Measurements from ENCODE around the gene ADD2. TPM values are rescaled to one million over a fixed set of nuclear protein-coding genes. Genes with fewer than 3 reads are reported as not detected.

ADD2 gene
- total RNA-seq, 4 donors from 2014 or later, result 0.40 to 1.9 (median 1.1) TPM

DNA sequence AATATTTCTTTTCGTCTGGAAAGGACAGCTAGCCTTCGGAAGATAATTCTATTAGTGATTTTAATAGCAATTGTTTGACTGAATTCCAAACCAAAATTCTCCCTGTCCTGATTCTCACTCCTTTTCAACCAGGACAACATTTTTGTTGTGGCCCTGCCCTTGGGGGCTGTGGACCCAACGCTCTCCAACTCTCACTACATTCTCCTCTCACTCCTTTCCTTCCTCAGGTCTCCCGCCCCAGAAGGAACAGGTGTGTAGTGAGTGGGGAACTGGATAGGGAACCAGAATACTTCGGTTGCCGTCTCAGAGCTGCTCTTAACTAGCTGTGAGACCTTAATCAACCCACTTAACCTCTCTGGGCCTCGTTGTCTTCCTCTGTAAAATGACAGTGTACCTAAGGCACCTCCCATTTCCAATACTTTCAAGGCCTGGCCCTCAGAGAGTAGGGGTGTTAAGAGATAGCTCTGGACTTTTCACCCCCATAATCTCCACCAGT lies 638 bp upstream of the ADD2 start:
- H3K27me3 ChIP-seq, result peaks cover 99% of the 10 kb centered on the region
- DNase-seq, result no peak
- H3K9me3 ChIP-seq, result no peaks in the 10 kb centered on the region
- H3K4me1 ChIP-seq, result peaks cover 3 to 15% (median 13%) of the 10 kb centered on the region in 4 donors
- no peak overlapping the region for H3K4me3 ChIP-seq
- H3K27ac ChIP-seq, result no peak overlapping the region
- 63 to 80% methylated on average over 3 to 7 of the region's 7 CpGs for WGBS, 2 donors (ENCODE audit: low coverage in 1 of 2)
- no peak for TF ChIP-seq POLR2A (IDR thresholded peaks at IDR 0.05)
- TF ChIP-seq, protein P1, sequence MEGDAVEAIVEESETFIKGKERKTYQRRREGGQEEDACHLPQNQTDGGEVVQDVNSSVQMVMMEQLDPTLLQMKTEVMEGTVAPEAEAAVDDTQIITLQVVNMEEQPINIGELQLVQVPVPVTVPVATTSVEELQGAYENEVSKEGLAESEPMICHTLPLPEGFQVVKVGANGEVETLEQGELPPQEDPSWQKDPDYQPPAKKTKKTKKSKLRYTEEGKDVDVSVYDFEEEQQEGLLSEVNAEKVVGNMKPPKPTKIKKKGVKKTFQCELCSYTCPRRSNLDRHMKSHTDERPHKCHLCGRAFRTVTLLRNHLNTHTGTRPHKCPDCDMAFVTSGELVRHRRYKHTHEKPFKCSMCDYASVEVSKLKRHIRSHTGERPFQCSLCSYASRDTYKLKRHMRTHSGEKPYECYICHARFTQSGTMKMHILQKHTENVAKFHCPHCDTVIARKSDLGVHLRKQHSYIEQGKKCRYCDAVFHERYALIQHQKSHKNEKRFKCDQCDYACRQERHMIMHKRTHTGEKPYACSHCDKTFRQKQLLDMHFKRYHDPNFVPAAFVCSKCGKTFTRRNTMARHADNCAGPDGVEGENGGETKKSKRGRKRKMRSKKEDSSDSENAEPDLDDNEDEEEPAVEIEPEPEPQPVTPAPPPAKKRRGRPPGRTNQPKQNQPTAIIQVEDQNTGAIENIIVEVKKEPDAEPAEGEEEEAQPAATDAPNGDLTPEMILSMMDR (IDR thresholded peaks at IDR 0.05), result no peak
- TF ChIP-seq POLR2AphosphoS5 (IDR thresholded peaks at IDR 0.05), result no peak
- TF ChIP-seq EP300 (IDR thresholded peaks at IDR 0.05; ENCODE audit: low read depth), result no peak
- in situ Hi-C loops (cut with MboI; ENCODE audit: low pct_ligation_motif_present in 1 of 4, low pct_unique_long_range_greater_than_20kb in 1 of 4, low sequenced_read_pairs in 3 of 4), result no loop called here
- H3K36me3 ChIP-seq, result no peaks in the 10 kb centered on the region
- intact Hi-C loops (cut with DNase I; ENCODE audit: low total_unique reads), result no loop called here

DNA sequence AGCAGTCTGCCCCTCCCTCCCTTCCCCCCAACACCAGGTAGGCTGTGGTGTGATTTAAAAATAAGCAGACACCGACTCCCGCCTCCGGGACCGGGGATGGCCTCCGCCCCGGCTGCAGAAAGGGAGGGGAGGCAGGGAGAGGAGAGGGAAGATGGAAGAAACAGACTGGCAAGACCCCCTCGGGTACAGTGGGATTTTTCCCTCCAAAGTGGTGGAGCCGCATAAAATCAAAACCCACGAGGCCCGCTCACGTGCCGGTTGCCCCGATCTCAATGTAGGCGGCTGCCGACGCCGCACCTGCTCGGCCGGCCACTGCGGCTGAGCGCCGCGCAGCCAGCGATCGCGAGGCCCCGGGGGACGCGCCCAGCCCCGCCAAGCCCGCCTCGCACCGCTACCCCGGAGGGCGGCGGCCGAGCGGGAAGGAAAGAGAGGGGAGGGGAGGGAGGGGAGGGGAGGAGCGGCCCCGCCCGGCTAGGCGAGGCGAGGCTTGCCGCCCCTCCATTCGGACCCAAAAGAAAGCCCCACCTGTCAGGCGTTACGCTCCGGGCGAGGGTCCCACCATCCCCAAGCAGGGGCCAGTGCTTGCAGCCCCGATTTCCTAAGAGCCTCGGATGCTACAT lies 811 bp downstream of the ADD2 start:
- intact Hi-C loops (cut with DNase I; ENCODE audit: low total_unique reads) (no loop called here), in situ Hi-C loops (cut with MboI; ENCODE audit: low pct_ligation_motif_present in 1 of 4, low pct_unique_long_range_greater_than_20kb in 1 of 4, low sequenced_read_pairs in 3 of 4) (no loop called here)
- no peak for DNase-seq
- Histone ChIP-seq H3K27me3 (peaks cover 86% of the 10 kb centered on the region), H3K27ac (no peak overlapping the region), H3K9me3 (no peaks in the 10 kb centered on the region), H3K36me3 (no peaks in the 10 kb centered on the region), H3K4me3 (peak overlapping the region in 3 of 4 donors; percentile 10 to 44 (median 25)), H3K4me1 (peaks cover 3 to 15% (median 13%) of the 10 kb centered on the region in 4 donors)
- WGBS, 2 donors (ENCODE audit: low coverage in 1 of 2), result 0 to 1% methylated on average over 1 to 38 of the region's 51 CpGs
- TF ChIP-seq, protein P1 (IDR thresholded peaks at IDR 0.05), result no peak
- no peak for TF ChIP-seq EP300 (IDR thresholded peaks at IDR 0.05; ENCODE audit: low read depth)
- TF ChIP-seq POLR2AphosphoS5 (IDR thresholded peaks at IDR 0.05), result no peak
- TF ChIP-seq POLR2A (IDR thresholded peaks at IDR 0.05), result no peak

DNA sequence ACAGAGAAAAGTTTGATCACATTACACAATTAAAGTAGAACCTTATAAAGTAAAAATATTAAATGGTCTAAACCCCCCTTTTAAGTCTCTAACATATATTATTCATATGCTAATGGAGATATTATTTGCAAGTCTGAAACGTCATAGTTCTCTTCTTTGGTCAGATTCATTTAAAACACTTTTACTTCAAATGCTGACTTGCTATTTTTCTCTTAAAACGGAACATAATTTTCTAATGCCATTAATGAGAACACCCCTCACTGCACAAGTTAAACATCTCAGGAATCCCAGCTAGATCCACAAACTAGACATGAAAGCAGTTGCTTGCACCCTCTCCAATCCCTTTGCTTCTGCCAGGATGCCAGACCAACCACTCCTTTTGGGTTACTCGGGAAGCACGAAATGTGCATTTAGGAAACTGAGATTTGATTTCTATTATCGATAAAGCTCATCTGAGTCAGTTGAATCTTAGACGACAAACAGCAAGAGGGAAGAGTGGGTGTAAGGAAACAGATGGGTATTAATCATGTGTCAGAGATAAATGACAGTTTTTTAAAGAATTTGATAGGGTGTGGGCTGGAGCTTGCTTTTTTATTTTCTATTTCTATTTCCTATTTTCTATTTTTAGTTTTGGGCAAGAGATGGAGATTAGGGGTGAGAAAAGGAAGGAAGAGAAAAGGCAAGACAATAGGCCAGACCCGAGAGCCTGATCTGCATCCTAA lies 1.5 kb downstream of the ADD2 start:
- in situ Hi-C loops (cut with MboI; ENCODE audit: low pct_ligation_motif_present in 1 of 4, low pct_unique_long_range_greater_than_20kb in 1 of 4, low sequenced_read_pairs in 3 of 4), result no loop called here
- no peak for TF ChIP-seq POLR2A (IDR thresholded peaks at IDR 0.05)
- TF ChIP-seq EP300 (IDR thresholded peaks at IDR 0.05; ENCODE audit: low read depth), result no peak
- no peak for TF ChIP-seq POLR2AphosphoS5 (IDR thresholded peaks at IDR 0.05)
- TF ChIP-seq, protein P1 (IDR thresholded peaks at IDR 0.05), result no peak
- intact Hi-C loops (cut with DNase I; ENCODE audit: low total_unique reads), result no loop called here
- Histone ChIP-seq H3K27ac (no peak overlapping the region), H3K9me3 (no peaks in the 10 kb centered on the region), H3K27me3 (peaks cover 84% of the 10 kb centered on the region), H3K4me3 (peak overlapping the region in 2 of 4 donors; percentile 25 to 44), H3K4me1 (peaks cover 3 to 15% (median 13%) of the 10 kb centered on the region in 4 donors), H3K36me3 (no peaks in the 10 kb centered on the region)
- 11 to 20% methylated on average over 7 of the region's 7 CpGs for WGBS, 2 donors (ENCODE audit: low coverage in 1 of 2)
- DNase-seq, result no peak

DNA sequence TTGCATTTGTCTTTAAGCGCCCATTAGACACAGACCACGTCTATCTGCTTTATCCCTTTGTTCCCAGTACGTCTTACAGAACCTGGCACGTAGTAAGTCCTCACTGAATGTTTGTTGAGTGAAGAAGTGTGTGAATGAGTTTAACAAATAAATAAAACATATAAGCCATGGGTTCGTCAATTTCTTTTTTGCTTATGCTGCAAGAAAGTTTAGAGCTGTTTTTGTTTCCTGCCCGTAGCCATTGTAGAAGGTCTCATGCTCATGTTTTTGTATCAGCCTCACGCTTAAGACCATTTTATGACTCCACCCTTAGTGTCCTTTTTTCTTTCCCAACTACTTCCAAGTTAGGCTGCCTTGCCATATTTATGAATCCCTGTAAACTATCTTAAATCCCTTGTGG lies 2.5 kb downstream of the ADD2 start:
- H3K9me3 ChIP-seq, result no peaks in the 10 kb centered on the region
- H3K4me1 ChIP-seq, result peaks cover 3 to 15% (median 13%) of the 10 kb centered on the region in 4 donors
- no peak for TF ChIP-seq POLR2A (IDR thresholded peaks at IDR 0.05)
- DNase-seq, result no peak
- intact Hi-C loops (cut with DNase I; ENCODE audit: low total_unique reads), result no loop called here
- H3K27me3 ChIP-seq, result peaks cover 79% of the 10 kb centered on the region
- no peaks in the 10 kb centered on the region for H3K36me3 ChIP-seq
- H3K4me3 ChIP-seq, result no peak overlapping the region
- in situ Hi-C loops (cut with MboI; ENCODE audit: low pct_ligation_motif_present in 1 of 4, low pct_unique_long_range_greater_than_20kb in 1 of 4, low sequenced_read_pairs in 3 of 4), result no loop called here
- WGBS, 2 donors (ENCODE audit: low coverage in 1 of 2), result 81 to 87% methylated on average over 7 of the region's 7 CpGs
- no peak overlapping the region for H3K27ac ChIP-seq

Measured in transverse colon (tissue), 4 donors.